GM12801 (cell line): ENCODE data around the gene SLC25A21.

Experiments
- CTCF ChIP-seq: IDR thresholded peaks from one replicate; pipeline ENCODE4 v1.5.1; 2011; ENCODE audit warnings: control low read depth; ENCODE audit not compliant: insufficient read length; ENCODE audit errors: extremely low read depth

The SLC25A21 gene

GRCh38 chr14:37194698-37195097, 22.3 kb upstream of the SLC25A21 start:
- no peak for TF ChIP-seq CTCF

- TF ChIP-seq CTCF: no peak
These were observed 14.9 kb upstream of the SLC25A21 start for GRCh38 chr14:37187294-37187693.

GRCh38 chr14:37186865-37187264, 14.5 kb upstream of the SLC25A21 start:
- TF ChIP-seq CTCF: no peak

DNA sequence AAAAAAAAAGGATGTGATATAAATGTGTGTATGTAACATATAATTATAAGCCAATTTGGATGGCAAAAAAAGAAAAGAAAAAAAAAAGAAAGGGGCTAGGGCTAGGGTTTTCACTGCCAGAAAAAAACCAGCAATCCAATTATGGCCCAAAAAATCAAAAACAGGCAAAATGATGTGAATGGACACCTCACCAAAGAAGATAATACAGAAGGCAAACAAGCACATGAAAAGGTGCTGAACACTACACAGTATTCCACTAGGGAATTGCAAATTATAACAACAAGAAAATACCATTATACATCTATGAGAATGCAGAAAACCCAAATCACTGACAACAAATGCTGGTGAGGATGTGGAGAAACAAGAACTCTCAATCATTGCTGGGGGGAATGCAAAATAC, 13.3 kb upstream of the SLC25A21 start:
- TF ChIP-seq CTCF: no peak

- no peak for TF ChIP-seq CTCF
These were observed 9.0 kb upstream of the SLC25A21 start for GRCh38 chr14:37181441-37181840.

GRCh38 chr14:37179896-37180502, 7.6 kb upstream of the SLC25A21 start:
- TF ChIP-seq CTCF: no peak

DNA sequence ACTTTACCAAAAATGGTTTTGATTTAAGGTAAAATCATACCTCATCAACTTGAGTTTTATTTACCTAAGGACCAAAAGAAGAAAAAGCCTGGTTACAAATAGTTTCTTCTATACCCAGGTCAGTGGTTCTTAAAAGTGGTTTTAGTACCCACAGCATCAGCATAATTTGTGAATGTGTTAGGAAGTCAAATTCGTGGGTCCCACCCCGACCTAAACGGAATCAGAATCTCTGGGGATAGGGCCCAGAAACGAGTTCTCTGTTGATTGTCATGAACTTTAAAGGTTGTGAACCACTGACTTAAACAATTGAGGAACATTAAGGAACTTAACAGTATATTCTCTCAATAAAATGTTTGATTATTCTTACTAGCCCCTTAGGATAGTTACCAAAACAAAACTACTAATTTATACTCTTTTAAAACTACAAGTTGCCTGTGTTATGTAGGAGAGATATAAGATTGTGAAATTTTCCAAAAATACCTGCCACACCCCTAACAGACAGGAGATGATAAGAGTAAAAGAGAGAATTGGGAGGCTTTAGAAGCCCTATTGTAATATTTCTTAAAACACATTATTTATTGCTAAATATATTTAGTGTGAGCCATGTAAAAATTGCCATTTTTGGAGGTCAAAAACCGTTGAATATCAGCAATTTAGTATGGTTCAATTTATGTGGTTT, 669 bp upstream of the SLC25A21 start:
- TF ChIP-seq CTCF: no peak
